Mammary epithelial cell (primary cell): ENCODE measurements around the gene AKAP9.

Source experiments
- EZH2 ChIP-seq: IDR thresholded peaks from 2 replicates; pipeline ENCODE4 v1.6.1; 2012; ENCODE audit warnings: low read length, inconsistent platforms, borderline replicate concordance
- TF ChIP-seq, protein P1 (sequence below), 2 donors: IDR thresholded peaks in 1 of 2; conservative IDR thresholded peaks in 1 of 2; 2 replicates each; pipeline ENCODE4 v1.5.1; 2011 to 2012; ENCODE audit warnings: inconsistent platforms in 2 of 2, low read length in 2 of 2, mild to moderate bottlenecking in 2 of 2, control low read depth in 1 of 2, low read depth in 1 of 2; ENCODE audit not compliant: insufficient read depth in 1 of 2; ENCODE audit errors: extremely low read depth in 1 of 2

DNA sequence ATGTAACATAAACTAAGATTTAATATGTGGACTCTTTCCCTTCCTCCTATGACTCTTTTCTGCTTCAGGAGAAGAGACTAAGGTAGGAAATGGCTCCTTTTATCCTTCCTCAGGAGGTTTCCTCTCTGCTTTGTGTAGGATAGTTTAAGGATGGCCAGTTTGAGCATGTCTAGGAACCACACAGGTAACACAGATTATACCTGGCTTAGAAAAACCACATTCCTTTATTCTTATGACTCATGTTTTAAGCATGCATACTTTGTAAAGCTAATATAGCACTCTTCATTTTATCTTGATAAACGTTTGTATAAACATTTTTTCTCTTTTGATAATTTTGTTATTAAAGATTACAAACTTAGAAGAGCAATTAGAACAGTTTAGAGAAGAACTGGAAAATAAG, 135.8 kb downstream of the AKAP9 start:
- TF ChIP-seq, protein P1, sequence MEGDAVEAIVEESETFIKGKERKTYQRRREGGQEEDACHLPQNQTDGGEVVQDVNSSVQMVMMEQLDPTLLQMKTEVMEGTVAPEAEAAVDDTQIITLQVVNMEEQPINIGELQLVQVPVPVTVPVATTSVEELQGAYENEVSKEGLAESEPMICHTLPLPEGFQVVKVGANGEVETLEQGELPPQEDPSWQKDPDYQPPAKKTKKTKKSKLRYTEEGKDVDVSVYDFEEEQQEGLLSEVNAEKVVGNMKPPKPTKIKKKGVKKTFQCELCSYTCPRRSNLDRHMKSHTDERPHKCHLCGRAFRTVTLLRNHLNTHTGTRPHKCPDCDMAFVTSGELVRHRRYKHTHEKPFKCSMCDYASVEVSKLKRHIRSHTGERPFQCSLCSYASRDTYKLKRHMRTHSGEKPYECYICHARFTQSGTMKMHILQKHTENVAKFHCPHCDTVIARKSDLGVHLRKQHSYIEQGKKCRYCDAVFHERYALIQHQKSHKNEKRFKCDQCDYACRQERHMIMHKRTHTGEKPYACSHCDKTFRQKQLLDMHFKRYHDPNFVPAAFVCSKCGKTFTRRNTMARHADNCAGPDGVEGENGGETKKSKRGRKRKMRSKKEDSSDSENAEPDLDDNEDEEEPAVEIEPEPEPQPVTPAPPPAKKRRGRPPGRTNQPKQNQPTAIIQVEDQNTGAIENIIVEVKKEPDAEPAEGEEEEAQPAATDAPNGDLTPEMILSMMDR (conservative IDR thresholded peaks at IDR 0.05 in 1 of 2, IDR thresholded peaks at IDR 0.05 in 1 of 2; ENCODE audit: extremely low read depth in 1 of 2, insufficient read depth in 1 of 2, low read depth in 1 of 2, low read length in 2 of 2): no peak
- TF ChIP-seq EZH2: no peak
